Activated CD8-positive, alpha-beta memory T cell treated with anti-CD3 and anti-CD28 coated beads, Interleukin-2, amount 50 U/mL, for 24 hours (primary cell): ENCODE results near the gene OR2T3.
"Not testable (repeated sequence)": the region's sequence is repeated elsewhere in the genome, so short reads cannot be mapped to it uniquely, and the experiment has no call there.

Source experiments
- DNase-seq: peaks from one replicate; pipeline ENCODE4 v3.0.0-alpha.2; 2020; ENCODE audit errors: extremely low read depth

Gene OR2T3

DNA sequence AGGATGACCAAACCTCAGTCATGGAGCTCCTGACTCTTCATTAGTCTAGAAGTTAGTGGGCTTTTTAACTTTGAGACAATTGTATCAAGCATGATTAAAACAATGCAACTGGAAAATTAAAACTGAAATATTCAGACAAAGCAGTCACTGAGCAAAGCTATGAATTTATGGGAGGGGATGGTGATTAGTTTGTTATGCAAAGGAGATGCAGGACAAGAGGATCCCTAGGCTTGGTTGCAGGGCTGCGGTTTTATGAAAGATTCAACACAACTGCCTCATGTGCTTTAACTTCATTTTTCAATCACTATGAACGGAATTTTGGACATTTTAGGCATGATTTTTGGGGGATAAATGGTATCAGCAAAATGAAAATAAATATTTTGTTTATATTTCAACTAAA is 1.0 kb upstream of the OR2T3 start:
- not testable (repeated sequence) for DNase-seq

DNA sequence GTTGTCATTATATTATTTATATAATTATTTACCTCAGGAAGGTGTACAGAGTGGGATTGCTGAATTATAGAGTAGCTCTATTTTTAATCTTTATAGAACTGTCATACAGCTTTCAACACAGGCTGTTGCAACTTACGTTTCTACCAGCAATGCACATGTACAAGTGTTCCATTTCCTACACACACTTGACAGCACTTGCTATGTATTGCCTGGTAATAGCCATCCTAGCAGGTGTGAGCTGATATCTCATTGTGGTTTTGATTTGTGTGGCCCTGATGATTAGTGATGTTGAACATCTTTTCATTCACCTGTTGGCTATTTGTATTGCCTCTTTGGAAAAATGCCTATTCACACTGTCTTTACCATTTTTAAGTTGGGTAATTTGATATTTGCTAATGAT is 2.5 kb downstream of the OR2T3 start:
- DNase-seq: not testable (repeated sequence)

DNA sequence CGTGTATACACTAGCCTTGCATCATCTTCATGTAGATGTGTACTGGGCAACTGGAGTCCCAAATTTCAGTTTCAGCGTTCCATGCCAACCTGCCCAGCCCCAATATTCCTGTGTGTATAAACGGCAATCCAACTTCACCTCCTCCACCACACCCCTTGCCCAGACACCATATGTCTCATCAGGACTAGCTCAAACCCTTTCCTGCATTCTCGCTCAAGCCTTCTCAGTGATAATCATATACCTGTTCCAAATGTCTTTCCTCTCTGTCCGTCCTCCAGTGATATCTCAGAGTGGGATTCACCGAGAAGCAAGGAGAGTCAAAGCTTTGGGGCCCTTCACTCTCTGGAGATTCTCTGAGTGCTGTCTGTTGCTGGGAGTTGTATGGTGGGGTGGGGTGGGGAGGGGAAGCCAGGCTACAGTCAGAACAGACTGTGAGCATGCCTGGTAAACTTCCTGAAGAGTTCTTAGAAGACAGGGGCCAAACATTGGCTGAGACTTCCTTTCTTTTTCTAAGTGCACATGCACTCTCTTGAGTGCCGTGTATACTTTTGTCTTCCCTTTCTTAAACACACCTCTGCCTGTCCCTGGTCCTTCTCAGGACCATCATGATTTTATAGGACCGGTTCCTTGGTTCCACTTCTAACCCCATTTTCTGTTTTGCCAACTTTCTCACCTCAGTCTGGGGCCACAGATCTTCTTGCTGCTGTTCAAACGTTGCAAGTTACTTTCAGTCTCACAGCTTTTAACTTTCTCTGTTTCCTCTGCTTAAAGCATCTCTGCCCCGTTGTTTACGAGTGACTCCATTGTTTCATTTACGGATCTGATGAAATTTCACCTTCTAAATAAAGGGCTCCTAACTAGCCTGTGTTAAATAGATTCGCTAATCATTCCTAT is 8.8 kb downstream of the OR2T3 start:
- not testable (repeated sequence) for DNase-seq

DNA sequence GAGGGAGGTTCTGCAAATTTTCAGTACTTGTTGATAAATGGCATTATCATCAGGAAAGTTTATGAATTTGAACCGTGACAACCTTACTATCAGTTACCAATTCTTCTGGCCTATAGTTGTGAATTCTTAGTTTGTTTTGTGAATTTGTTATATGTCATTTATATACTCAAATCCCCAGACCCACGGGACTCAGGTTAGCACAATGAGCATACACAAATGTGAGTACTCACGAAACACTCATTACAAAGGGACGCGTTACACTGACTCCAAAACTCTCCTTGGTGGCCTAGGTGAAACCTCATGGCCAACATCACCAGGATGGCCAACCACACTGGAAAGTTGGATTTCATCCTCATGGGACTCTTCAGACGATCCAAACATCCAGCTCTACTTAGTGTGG is 15.1 kb downstream of the OR2T3 start, which contains the start of gene OR2T5:
OR2T5 (plus strand) TSS at position 301 of the 400 bp plus-strand sequence; CDS start at position 301, 0 bp downstream.
- DNase-seq: not testable (repeated sequence)

DNA sequence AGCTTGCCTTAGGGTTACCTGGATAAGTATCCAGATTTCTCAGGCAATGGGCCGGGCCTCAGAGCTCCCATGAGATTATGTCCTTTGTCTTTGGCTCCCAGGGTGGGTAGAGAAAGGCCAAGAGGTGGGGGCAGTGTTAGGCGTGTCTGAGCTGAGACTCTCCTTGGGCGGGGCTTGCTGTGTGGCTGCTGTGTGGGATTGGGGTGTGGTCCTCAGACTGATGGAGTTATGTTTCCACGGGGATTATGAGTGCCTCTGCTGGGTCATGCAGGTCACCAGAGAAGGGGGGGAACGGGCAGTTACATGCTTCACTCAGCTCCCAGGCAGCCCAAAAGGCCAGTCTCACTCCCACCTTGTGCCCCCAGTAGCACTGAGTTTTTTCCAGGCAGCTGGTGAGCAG is 23.5 kb downstream of the OR2T3 start:
- DNase-seq: not testable (repeated sequence)

DNA sequence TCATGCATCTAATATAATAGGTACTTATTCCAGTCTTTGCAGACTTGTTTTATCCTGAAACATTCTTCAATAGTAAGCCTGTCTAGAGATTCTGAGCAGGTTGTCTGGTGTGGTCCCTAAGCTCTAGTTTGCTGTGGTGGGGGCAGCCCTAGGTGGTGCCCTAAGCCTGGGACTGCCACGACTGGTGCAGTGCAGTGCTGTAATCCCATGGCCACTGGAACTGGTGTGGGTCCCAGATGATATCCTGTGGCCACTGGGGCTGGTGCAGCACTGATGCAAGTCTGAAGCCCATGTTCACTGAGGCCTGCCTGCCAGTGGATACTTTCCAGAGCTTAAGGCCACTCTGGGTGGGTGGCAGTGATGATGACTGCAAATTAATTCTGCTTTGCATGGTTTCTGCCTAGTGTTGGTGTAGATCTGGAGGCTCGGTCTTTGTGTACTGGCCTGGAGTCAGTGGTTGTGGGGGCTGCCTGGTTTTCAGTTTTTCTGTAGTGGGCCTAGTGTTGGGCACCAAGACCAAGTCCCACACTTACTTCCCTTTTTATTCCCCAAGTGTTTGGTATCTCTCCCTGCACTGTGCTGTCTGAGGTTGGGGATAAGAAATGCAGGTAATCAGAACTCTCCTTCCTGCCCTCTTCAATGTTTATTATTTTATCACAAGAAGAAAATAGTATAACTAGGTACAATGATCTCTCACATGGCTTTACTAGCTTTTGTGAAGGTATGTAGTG is 27.3 kb downstream of the OR2T3 start:
- not testable (repeated sequence) for DNase-seq

DNA sequence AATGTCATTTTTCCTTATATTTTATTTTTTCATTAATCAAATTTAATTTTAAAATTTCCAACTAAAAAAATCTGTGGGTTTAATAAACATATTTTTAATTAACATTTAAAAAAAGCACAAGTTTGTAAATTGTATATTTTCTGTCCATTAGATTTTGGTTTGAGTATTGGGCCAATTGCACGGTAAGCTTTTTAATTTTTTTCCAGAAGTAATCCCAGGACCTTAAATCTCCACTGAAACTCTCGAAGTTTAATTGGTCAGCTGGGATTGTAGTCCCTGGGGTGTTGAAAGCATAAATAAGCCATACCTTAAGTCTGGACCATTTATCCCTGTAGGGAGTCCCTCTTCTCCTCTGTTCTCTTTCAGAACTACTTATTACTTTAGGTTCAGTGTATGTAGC is 34.6 kb downstream of the OR2T3 start, which contains the start of gene OR2G6:
OR2G6 (plus strand) TSS at position 301 of the 400 bp plus-strand sequence. CDS start 13,574 bp downstream, outside the sequence.
- not testable (repeated sequence) for DNase-seq

DNA sequence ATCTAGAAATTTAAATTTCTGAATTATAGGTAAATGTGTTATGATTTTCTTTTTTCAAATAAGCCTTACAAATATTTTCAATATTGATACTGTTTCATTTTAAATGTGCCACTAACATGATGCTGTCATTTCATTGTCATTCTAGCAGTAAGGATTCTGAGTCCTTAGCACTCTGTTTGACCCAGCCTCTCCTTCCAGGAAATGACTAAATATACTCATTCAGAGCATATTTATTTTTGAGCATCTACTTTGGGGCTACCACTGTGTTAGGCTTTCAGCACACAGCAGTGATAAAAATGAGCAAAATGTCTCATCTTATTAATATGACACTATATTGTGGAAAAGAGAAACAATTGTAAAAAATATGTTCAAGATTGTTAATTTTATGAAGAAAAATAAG is 37.1 kb downstream of the OR2T3 start:
- not testable (repeated sequence) for DNase-seq

DNA sequence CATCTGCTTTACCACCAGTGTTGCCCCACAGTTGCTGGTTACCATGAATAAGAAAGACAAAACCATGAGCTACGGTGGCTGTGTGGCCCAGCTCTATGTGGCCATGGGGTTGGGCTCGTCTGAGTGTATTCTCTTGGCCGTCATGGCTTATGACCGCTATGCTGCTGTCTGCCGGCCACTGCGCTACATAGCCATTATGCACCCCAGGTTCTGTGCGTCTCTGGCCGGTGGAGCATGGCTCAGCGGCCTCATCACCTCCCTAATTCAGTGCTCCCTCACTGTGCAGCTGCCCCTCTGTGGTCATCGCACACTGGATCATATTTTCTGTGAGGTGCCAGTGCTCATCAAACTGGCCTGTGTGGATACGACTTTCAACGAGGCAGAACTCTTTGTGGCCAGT is 48.7 kb downstream of the OR2T3 start:
- no peak for DNase-seq
